Skeletal muscle cell (primary cell): ENCODE measurements around the gene AKT1.
A peak's percentile ranks its signal among the peaks of the same experiment; 100 is the strongest.
"Not testable (repeated sequence)": the region's sequence is repeated elsewhere in the genome, so short reads cannot be mapped to it uniquely, and the experiment has no call there.

Experiments
- DNase-seq: peaks from one replicate; pipeline ENCODE4 v3.0.0-alpha.2; 2010; ENCODE audit warnings: low read depth
- H3K4me3 ChIP-seq: 2 replicates; pipeline ENCODE4 v1.5.1; 2011; ENCODE audit warnings: low read depth, mild to moderate bottlenecking, control low read depth, low read length, moderate library complexity

The AKT1 gene

DNA sequence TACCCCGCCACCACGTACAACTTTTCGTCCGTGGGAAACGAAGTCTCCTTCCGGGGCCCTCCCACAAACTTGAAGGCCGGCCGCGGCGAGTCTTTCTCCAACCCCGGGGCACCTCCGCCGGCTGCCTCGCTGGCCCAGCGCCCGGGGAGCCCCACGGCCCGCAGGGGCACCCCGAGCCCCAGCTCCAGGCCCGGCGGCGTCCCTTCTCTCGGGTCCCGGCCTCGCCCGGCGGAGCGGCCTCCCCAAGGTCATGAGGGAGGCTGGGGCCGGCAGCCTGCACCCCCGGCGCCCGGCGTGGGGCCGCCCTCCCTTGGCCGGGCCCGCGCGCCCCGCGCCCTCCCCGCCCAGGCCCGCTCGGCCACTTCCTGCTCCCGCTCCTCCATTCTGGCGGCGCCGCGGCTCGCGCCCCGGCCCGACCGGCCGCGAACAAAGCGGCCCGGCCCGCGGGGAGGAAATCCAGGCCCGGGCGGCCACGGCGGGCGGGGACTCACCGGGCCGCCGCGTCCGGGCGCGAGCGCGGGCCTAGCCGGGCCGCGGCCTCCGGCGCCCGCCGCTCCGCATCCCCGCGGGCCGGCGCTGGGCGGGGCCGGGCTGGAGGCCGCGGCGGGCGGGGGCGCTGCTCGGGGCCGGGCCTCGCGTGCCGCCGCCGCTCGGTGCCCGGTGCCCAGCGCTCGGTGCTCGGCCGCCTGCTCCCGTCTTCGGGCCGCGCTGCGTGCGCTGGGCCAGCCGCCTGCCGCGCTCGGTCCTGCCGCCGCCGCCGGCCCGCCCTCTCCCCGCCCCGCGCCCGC lies at the start of gene AKT1:
AKT1 (minus strand) TSS at position 756 of the 788 bp plus-strand sequence. CDS start 3,105 bp downstream, outside the sequence.
- H3K4me3 ChIP-seq = peak within 1 kb of the TSS; percentile 79
- DNase-seq = no peak

DNA sequence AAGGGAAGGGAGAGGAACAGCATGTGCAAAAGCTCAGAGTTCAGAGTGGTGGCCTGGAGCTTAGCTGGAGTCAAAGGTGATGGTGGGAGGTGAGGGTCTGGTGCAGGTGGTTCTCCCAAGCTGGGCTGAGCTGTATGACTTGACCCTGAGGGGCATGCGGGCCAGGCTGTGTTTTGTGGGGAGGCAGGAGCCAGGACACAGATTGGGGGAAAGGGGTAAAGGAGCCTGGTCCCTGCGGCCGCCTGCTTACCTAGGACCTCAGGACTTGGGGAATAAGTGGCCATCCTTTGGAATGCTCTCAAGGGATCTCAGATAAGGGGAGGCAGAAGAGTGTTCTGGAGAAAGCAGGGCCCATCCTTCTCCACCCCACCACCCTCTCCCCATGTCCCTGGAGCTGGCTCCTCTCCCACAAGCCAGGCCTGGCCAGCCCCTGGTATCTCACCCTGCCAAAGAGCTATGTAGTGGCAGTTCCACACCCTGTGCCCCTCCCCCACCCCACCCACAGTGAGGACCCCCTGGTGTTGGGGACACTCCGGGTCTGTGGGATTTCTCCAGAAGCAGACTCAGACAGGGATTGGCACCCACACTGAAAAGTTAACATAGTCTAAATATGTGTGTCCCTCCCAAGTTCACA lies 49.6 kb upstream of the AKT1 start:
- DNase-seq = no peak
- no peak overlapping the region for H3K4me3 ChIP-seq

DNA sequence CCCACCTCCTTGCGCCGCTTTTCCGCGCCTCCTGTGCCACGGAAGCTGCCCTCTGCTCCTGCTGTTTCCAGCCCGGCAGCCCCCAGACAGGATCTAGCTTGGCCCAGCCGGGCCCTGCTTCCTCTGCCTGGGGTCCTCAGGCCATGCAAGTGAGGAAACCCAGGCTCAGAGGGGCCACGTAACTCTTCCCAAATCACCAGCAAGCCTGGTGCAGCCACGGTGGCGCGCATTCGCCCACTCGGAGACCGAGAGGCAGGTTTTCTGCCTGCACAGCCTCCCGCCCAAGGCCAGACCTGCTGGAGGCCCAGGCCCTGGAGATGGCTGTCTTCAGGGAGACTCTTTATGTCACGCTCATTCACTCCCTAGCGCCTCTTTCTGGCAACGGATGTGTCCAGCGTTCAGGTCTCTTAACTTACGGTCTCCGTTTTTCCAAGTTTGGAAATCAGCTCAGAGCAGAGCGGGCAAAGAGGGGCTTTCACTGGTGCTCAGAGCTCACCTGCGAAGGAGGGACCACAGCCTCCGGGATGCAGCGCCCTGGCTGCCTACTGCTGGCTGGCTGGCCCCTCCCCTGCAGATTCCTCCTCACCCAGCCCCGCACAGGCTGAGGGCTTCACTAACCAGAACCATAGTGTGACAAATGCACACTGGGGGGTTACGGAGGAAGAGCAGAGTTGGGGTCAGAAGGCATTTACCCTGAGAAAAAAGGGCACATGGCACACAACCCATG lies 48.9 kb upstream of the AKT1 start:
- H3K4me3 ChIP-seq = no peak overlapping the region
- no peak for DNase-seq

DNA sequence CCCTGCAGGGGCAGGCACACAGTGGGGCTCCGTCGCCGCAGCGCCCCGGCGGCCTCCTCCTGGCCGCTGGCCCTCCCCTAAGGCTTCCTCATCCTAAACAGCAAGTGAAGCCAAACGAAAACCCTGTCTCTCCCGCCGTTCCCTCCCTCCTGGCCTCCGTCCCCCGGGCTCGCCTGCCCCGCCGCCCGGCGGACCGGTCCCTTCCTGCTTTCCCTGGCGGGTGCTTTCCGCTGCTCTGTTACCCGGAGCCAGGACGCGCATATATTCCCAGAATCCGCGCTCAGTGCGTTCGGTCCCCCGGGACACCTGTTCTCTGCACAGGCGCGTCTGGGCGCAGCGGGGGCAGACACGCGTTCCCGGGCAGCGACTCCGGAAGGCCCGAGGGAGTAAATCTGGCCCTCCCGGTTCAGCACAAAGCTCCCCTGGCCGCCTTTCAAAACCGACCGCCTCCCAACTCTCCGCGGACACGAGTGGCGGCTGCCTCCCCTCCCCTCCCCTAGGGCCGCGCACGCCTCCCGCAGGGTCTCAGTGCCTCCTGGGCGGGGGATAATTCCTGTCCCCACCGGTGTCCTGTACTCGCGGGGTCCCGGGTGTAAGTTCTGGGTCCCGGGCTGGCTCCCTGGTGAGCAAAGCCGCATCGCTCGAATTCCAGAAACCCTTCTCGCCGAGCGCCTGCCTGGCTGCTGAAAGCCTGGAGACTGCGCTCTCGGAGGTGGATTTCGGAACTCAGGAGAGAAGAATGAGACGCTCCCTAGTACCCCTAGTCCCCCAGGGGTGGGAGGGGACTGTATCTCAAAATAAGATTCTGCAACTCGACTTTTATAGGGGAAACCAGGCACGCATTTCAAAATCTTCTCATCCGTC lies 48.1 kb upstream of the AKT1 start:
- no peak for DNase-seq
- H3K4me3 ChIP-seq = no peak overlapping the region

DNA sequence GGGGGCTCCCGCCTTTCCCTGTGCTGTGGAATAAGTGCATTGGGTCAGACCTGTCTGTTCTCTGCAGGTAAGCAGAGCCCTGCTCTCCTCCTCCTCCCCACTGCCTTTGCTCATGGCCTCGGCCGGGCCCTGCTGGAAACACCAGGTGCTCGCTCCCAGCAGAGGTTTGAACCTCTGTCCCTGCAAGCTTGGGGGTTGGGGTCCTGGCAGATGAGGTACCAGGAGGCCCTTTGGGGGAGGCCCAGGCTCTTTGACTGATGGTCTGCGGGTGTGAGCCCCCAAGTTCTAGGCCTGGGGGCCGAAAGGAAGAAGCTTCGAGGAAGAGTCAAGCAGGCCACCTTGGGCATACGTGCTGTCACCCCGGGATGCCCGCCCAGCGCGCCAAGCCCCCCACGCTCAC lies 47.5 kb upstream of the AKT1 start:
- no peak overlapping the region for H3K4me3 ChIP-seq

DNA sequence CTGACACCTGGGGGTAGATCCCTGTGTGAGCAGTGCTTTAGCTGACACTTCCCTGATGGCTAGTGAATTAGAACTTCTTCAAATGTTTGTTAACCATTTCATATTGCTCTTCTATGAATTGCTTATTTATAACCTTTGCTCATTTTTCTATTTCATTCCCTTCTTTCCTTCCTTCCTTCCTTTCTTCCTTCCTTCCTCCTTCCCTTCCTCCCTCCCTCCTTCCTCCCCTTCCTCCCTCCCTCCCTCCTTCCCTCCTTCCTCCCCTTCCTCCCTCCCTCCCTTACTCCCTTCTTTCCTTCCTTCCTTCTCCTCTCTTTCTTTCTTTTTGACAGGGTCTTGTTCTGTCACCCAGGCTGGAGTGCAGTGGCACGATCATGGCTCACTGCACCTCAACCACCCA lies 46.2 kb upstream of the AKT1 start:
- no peak overlapping the region for H3K4me3 ChIP-seq
- no peak for DNase-seq

More for the DNA sequence above, 47.5 kb upstream of the AKT1 start:
- DNase-seq = no peak

DNA sequence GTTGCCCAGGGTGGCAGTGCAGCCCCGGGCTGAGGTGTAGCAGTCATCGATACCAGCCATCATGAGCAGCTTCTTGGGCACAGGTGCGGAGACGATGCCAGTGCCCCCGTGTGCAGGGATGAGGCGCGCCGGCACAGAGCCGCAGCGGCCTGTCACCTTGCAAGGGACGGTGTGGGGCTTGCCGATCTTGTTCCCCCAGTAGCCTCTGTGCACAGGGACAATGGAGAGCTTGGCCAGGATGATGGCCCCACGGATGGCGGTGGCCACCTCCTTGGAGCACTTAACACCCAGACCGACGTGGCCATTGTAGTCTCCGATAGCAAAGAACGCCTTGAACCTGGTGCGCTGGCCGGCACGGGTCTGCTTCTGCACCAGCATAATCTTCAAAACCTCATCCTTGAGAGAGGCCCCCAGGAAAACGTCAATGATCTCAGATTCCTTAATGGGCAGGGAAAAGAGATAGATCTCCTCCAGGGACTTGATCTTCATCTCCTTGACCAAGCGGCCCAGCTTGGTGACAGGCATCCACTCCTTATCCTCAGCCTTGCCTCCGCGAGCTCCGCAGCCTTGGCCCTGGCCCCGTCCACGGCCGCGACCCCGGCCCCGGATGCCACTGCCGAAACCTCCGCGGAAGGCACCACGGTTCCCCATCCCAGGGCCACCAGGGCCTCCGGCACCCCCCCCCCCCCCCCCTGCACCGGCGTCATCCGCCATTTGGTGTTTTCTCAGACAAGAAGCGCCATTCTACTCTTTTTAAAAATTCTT lies 40.8 kb upstream of the AKT1 start:
- H3K4me3 ChIP-seq, DNase-seq: not testable (repeated sequence)

DNA sequence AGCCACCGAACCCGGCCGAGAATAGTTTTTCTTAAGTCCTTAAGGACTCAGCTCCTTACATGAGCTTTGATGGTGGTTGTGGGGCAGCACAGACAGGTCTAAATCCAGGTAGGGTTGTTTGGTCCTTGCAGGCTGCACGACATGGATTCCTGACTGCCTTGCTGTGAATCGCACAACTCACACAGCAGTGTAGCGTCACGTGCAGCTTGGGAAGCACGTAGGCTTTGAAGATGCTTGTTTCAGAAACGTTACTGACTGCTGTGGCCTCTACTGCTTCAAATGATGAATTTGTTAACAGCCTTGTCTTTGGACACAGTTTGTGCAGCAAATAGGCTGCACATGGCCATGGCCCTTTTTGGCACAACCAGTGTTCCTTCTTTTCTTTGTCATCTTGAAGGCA lies 35.2 kb upstream of the AKT1 start:
- no peak overlapping the region for H3K4me3 ChIP-seq
- no peak for DNase-seq

DNA sequence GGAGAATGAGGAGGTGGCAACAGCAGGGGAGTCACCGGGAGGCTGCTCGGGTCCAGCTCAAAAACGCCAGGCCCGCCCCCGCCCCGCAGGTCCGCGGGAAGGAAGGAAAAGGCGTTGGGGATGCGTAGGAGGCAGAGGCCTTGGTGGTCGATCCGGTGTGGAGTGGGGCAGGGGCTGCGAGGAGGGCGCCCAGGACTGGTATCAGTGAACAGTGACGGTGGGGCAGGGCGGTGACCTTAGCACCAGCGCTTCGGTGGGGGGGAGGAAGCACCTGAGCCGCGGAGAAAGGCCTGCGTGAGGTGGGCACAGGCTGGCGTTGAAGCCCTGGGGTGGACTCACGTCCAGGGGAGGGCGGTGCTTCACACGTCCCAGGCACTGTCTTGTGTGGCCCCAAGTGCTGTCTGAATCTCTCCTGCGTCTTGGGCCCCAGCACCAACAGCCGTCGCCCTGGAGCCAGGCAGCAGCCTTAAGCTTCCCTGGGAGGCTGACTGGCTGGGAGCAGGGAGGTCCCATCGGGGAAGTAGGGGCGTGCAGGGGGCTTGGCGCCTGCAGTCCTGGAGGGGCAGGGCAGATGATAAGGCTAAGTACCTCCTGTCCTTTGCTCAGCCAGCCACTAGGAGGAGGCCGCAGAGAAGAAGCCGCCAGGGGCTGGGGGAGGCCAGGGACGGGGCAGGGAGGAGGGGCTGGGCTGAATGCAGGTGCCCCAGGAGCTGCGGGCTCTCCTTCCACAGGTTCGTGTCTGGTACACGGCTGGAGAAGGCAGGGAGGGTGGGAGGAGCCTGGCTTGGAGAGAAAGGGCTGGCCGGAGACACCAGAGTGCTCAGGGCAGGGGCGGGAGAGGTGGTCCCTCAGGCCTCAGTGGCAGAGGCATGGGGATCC lies 31.9 kb upstream of the AKT1 start:
- no peak for DNase-seq

DNA sequence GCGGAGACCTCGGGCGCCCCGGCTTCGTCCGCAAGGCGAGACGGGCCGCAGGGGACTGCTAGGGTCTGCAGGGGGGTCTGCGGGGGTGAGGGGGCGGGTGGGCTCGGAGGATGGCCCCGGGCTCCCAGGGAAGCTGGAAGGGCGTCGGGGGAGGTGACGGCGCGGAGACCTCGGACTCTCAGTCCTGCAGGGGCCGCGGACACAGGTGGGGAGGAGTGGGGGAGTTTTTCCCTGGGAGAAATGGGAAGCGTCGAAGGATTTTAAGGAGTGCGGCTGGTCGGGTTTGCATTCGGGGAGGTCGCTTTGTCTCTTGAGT lies 31.3 kb upstream of the AKT1 start:
- no peak for DNase-seq
- H3K4me3 ChIP-seq = peak overlapping the region; percentile 56

More for the DNA sequence above, 31.9 kb upstream of the AKT1 start:
- peak overlapping the region; percentile 56 for H3K4me3 ChIP-seq

DNA sequence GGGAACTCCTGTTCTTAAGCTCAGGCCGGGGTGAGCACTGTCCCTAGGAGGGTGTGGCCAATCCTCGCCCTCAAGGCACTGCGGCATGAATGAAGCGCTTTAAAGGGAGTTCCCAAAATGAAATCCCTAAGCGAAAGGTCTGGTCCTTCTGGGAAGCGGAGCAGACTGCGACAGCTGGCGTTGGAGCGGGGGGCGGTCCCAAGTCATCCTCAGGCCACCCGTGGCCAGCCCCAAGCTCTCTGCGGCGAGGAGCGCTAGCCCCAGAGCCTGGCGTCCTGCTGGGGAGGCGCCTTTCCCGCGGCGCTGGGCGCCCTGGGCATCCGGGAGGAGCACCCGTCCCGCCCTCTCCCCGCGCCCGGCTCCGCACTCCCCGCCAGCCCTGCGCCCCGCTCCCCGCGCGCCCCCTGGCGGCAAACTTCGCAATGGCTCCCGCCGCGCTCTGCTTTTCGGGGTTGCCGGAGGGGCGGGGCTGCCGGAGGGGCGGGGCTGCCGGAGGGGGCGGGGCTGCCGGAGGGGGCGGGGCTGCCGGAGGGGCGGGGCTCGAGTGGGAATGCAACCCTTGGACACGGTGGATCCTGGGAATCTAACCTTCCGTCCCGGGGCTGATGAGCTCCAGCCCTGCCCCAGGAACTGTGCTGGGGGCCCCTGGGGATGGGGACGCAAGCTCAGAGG lies 30.8 kb upstream of the AKT1 start:
- peak overlapping the region; percentile 72 for H3K4me3 ChIP-seq

DNA sequence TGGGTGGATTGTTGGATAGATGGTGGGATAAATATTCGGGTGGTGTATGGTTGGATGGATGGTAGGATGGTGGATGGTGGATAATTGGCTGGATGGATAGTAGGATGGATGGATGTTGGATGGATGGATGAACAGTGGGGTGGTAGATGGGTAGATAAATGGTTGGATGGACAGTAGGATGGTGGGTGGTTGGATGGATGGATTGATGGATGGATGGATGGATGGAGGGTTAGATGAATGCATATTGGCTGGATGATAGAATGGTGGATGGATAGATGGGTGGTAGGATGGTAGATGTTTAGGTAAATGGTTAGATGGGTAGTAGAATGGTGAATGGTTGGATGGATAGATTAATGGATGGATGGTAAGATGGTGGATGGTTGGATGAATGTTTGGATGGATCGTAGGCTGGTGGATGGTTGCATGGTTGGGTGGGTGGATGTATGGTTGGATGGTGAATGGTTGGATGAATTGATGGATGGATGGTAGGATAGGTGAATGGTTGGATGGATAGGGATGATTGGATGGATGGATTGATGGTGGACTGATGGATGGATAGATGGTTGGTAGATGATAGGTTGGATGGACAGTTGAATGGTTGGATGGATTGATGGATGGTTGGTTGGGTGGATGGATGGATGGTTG lies 28.9 kb upstream of the AKT1 start:
- no peak for DNase-seq
- H3K4me3 ChIP-seq = no peak overlapping the region

More for the DNA sequence above, 30.8 kb upstream of the AKT1 start:
- DNase-seq = no peak

DNA sequence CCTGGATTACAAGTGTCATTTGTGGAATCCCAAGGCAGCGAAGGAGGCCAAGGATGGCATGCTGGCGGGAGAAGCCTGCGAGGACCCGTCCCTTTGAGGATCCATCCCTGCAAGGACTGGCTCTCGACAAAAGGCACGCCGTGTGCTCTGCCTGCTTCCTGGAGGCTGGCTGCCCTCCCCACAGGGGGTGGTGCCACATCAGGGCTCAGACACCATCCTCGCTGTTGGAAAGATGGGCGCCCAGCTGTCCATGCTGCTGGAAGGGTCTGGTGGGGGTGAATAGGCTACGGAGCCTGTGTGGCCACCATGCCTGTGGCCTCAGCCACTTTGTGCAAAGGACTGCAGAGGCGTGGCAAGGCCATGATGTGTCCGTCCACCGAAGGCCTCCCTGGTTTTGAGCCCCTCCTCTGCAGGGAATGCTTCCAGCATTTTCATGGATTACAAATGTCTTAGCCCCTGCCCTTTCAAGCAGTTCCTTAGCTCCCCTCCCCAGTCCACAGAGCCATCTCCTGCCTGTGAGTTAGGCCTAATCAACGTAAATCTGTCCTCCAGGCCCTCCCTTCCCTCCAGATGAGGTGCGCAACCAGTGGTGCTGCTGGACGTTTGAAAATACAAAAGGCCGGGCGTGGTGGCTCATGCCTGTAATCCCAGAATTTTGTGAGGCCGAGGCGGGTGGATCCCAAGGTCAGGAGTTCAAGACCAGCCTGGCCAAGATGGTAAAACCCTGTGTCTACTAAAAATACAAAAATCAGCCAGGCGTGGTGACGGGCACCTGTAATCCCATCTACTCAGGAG lies 27.5 kb upstream of the AKT1 start:
- DNase-seq = no peak
- no peak overlapping the region for H3K4me3 ChIP-seq

DNA sequence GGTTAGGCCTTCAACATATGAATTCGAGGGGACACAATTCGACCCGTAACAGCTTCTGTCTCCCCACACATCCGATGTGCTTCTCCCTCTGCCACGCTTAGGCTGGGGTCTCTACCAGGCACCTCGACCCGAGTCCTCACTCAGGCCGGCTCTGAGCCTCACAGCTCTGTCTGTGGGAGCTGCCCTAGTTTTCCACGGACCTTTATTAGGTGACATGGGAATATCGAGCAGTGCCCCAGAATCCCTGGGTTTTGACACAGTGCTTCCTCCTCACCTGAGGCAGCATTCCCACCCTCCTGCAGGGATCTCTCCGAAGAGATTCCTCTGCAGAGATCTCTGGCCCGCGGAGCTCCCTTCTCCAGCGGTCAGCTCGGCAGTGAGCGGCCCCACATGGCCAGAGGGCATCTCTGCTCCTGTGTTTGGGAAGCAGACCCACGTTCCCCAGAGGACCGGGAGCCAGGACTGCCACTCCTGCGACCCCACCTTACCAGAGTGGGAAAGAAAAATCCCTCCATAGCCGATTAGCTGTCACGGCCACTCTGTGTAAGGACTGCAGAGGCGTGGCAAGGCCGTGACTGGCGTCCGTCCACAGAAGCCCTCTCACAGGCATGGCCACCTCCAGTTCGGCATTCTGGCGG lies 26.5 kb upstream of the AKT1 start:
- DNase-seq = no peak
- no peak overlapping the region for H3K4me3 ChIP-seq

DNA sequence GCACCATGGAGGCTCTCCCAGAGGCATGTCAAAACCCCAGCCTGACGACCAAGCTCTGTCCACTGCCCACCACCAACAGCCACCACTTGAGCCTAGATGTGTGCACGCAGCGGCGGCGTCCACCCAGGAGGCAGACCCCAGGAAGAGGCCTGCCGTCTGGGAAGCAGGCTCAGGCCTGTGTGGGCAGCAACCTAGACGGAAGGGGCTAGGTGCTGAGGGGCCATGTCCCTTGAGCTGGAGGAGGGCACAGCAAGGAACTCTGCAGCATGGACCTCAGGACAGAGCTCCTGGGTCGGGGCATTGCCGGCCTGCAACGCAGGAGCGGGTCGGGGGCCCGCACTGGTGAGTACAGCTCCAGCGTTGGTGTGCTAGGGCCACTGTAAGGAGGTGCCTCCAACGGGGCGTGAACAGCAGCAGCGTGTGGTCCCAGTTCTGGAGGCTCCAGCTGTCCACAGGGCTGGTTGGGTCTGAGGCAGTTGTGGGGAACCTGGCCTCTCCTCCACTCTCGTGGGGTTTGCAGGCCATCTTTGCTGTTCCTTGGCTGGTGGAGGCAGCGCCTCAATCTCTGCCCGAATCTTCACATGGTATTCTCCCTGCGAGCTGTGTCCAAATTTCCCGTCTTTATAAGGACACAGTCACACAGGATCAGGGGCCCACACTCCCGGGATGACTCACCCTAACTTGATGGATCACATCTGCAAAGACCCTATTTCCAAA lies 25.8 kb upstream of the AKT1 start:
- H3K4me3 ChIP-seq = no peak overlapping the region
- no peak for DNase-seq
